Hindlimb muscle (tissue), 1 donor: ENCODE data around the gene E2F7. TPM values are rescaled to one million over a fixed set of nuclear protein-coding genes. Genes with fewer than 3 reads are reported as not detected.
"Not testable (repeated sequence)": the region's sequence is repeated elsewhere in the genome, so short reads cannot be mapped to it uniquely, and the experiment has no call there.

Source experiments
- DNase-seq: peaks from one replicate; pipeline ENCODE4 v3.0.0-alpha.2; 2013
- polyA plus RNA-seq: library from polyadenylated mRNA; unstranded; fragments of 120-200 nt; gene quantifications from one replicate; pipeline ENCODE4 v1.2.1, GENCODE V29; 2013; ENCODE audit not compliant: insufficient read length

The E2F7 gene, protein sequence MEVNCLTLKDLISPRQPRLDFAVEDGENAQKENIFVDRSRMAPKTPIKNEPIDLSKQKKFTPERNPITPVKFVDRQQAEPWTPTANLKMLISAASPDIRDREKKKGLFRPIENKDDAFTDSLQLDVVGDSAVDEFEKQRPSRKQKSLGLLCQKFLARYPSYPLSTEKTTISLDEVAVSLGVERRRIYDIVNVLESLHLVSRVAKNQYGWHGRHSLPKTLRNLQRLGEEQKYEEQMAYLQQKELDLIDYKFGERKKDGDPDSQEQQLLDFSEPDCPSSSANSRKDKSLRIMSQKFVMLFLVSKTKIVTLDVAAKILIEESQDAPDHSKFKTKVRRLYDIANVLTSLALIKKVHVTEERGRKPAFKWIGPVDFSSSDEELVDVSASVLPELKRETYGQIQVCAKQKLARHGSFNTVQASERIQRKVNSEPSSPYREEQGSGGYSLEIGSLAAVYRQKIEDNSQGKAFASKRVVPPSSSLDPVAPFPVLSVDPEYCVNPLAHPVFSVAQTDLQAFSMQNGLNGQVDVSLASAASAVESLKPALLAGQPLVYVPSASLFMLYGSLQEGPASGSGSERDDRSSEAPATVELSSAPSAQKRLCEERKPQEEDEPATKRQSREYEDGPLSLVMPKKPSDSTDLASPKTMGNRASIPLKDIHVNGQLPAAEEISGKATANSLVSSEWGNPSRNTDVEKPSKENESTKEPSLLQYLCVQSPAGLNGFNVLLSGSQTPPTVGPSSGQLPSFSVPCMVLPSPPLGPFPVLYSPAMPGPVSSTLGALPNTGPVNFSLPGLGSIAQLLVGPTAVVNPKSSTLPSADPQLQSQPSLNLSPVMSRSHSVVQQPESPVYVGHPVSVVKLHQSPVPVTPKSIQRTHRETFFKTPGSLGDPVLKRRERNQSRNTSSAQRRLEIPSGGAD
- 3.6 TPM for polyA plus RNA-seq

DNA sequence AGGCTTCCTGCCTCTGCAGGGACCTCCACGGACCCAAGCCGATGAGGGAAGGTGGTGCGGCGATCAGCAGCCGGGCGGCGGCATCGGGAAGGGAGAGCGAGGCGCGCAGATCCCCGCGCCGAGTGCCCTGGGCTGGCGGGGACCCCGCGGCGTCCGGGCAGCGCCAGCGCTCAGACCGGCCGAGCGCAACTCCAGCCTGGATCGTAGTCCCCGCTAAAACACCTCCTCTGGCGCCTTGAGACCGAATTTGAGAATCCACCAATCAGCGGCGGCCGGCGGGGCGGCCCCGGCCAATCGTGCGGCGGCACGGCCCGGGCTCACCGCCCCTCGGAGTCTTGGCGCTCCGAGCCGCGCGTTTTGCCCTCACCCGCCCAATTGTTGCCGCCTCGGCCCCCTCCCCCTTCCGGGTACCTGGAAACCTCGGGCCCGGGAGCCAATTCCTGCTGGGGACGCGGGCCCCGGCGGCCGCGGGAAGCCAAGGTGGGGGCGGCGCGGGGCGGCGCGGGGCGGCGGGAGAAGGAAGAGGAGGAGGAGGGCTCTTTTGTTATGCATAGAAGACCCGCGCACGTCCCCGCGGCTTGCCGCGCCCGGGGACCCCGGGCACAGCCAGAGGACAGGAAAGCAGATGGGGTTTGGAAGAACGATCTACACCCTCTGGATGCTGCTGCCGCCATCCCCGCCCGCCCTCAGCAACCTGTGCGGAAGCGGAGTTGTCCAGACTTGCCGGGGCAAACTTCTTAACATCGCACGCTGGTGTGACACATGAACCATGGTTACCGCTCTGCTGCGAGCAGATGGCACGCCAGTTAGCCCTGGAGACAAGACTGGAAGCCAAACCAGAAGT lies at the start of gene E2F7:
Gene E2F7, minus strand, starts transcription at position 209 of the 844 bp plus-strand sequence. CDS start 934 bp downstream, outside the sequence.
- peak; percentile 89 for DNase-seq

DNA sequence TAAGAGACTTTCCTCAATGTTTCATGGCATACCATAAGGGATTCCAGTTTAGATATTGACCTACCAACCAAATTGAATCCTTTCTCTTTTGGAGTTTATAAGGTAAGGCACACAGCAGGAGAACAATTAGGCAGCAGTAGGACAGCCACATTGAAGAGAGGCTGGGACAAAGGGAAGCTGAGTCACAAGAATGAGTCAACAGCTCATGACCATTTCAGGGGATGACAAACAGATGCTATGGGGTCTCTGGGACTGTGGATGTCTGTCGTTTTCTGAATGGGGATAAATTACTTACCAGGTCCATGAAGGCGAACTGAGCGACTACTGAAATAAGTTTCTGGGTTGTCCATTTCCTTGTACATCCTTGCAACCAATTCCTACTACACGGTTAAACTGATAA lies 48.6 kb upstream of the E2F7 start:
- DNase-seq: no peak

DNA sequence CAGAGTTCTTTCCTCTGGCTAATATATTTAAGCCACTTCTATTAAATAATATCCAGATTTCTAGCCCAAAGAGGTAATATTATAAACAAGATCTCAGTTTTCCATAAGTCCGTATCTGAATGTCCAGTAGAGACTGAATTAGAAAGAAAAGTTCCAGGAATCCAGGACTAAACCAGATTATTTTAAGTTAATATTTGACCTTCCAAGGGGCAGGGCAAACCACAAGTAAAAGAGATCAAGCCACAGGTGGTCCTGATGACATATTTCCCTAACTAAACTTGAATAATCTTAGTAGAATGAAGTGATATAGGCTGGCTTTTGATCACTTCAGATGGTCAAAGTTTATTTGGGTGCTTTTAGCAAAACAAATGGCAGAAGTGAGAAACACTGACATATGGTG lies 43.3 kb upstream of the E2F7 start:
- DNase-seq: no peak

DNA sequence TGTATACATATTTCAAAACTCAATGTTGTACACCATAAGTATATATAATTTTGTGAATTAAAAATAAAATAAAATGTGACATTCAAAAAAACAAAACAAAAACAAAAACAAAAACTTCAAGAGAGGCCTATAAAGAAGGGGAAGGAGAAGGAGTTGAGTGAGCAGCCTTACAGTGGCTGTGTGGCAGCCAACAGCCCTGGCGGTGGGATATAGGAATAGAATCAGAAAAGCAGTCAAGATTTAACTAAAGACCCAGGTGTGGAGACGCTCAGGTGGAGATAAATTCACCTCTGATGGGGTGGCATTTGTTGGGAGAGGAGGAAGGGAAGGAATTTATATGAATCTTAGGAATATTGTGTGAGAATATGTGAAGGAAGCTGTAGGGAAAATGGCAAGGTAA lies 41.8 kb upstream of the E2F7 start:
- DNase-seq: no peak

DNA sequence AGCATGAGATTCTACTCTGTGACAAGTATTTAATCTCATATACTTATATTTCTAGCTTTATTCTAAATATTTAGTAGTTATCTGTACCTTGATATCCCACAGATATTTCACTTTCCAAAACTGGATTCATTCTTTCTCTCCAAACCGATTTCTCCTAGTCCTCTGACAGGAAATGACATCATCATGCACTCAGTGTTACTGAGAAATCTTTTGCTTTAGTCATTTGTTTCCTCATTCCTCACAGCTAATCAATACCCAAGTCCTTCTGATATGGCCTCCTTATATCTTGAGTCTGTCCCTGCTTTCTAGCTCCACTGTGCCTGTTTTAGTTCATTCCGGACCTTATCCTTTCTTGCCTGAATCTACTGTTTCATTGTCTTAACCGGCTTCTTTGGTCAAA lies 39.4 kb upstream of the E2F7 start:
- no peak for DNase-seq

DNA sequence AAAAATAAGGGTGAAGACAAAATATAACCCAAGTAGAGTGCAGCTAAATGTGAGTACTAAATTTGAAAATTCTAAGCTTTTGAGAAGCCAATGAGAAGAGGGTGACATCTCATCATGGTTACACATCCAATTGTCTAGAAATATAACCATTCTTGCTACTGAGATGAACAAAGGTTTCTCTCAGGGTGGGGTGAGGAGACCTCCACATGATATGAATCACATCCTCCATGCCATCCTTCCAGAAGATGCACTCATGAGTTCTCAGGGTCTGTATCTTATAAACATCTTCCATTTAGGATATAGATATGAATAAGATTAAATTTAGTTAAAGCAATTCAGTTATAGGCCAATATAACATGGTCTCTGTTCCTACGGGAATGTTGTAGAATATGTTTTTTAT lies 38.9 kb upstream of the E2F7 start:
- no peak for DNase-seq

DNA sequence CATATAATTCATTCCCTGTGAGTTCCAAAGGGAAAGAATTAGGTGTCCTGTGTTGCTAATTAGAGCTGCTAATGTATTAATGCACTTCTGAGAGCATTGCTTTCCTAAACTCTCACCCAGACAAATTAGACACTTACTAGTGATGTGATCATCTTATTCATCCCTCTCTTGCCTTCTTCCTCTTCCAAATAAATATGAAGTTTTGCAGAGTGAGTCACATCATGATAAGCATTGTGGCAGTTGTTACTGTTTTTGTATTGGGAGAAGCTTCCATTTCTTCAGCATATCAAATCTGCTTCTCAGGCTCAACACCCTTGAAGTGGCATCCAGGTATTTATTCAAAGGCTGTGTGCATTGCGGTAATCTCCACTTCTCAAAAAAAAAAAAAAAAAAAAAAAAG lies 37.3 kb upstream of the E2F7 start:
- DNase-seq: no peak

DNA sequence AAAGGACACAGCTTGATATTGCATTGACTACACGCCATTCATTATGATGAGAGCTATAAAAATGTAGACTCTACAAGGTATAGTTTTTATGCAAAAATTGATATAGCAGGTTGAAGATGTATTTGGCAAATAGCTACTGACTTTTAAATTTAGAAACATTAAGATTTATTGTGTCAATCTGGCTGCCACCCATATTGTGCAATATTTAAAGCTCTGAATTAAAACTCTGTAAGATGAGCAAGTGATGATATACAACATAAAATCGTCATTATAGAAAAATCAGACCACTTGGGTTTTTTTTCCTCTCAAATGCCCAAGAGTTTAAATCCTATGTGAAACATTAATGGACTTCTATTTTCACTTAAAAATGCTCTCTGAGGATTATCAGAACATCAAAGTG lies 36.8 kb upstream of the E2F7 start:
- no peak for DNase-seq

DNA sequence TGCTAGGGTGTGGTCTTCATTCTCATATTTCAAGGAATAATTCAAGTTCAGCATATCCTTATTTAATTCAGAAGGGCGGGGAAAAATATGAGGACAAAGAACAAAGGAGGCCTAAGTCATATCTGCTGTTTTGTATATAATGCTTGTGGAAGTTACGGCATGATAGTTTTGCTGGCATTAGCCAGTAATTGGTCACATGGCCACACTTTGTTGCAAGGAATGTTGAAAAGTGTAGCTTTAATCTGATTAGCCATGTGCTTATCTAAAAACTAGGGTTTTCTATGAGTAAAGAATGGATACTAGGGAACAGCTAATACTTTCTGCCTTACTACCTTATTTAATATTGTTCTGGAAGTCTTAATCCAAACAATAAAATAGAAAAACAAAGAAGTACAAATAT lies 34.4 kb upstream of the E2F7 start:
- DNase-seq: no peak

DNA sequence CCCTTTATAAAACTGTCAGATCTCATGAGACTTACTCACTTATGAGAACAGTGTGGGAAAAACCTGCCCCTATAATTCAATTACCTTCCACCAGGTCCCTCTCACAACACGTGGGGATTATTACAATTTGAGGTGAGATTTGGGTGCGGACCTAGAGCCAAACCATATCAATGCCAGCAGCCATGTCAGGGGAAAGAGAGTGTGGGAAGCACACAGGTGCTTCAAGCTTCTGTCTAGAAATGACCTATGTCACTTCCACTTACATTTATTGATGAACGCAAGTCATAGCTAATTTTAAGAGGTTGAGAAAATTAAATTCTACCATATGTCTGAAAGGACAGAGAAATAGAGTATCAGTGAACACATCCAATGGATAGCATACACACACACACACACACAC lies 32.5 kb upstream of the E2F7 start:
- DNase-seq: no peak

DNA sequence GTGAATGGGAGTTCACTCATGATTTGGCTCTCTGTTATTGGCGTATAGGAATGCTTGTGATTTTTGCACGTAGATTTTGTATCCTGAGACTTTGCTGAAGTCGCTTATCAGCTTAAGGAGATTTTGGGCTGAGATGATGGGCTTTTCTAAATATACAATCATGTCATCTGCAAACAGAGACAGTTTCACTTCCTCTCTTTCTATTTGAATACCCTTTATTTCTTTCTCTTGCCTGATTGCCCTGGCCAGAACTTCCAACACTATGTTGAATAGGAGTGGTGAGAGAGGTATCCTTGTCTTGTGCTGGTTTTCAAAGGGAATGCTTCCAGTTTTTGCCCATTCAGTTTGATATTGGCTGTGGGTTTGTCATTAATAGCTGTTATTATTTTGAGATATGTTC lies 26.9 kb upstream of the E2F7 start:
- not testable (repeated sequence) for DNase-seq

DNA sequence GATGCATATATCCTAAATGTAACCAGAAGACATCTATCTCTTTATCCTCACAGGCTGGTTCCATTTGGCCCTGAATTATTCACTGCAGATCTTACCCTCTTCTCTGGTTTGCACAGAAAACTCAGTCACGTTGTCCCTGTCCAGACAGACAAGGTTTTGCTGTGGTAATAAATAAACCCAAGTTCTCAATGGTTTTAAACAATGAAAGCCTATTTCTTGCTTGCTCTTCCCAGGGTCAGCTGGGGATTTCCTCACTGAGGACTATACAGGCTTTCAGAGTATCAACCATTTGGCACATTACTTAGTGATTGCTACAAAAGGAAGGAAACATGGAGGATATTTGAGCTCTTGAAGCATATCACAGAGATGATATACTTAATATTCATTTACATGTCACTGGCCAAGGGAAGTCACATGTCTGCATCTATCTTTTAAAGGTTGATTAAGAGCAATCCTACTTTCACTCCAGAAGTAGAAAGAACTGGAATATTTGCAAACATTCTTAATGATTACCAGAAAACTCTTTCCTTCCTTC lies 24.4 kb upstream of the E2F7 start:
- no peak for DNase-seq

DNA sequence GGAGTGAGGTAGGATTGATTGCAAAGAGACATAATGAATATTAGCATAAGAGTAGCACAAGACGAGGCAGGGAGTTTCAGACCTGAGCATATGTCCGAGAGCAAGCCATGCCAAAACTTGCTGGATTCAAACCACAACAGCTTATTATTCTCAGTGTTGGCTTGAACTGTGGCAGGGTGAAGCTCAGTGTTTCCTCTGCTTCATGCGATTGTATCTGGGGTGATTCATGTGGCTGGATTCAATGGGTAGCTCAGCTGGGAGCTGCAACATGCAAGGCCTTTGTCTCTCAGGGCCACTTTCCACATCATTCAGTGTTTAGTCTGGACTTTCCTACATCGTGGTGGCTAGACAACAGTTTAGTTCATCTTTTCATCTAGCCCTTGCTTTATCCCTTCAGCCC lies 22.1 kb upstream of the E2F7 start:
- DNase-seq: no peak

DNA sequence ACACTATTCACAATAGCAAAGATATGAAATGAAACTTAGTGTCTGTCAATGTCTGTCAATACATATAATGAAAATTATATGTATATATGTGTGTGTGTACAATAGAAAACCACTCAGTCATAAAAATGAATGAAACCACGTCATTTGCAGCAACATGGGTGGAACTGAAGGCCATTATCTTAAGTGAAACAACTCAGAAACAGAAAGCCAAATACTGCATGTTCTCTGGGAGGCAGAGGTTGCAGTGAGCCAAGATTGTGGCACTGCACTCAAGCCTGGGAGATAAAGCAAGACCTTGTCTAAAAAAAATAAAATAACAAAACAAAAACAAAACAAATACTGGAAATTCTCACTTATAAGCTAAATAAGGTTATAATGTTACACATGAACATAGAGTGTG lies 16.7 kb upstream of the E2F7 start:
- no peak for DNase-seq

DNA sequence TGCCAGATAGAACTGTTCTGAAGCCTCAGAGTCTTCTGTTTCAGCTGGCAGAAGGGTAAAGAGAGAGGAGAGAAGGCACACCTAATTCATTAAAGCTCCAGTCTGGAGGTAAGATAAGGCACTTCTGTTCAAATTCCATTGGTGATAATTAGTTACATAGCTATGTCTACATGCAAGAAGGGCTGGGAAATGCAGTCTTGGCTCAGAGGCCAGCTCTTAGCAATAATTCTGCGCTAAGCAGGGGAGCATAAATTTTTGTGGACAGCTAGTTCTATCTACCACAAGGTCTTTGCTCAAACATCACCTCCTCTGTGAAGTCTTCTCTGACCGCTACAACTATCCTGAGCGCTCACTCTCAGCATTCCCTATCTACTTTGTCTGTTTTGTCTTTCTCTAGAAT lies 14.3 kb upstream of the E2F7 start:
- no peak for DNase-seq

DNA sequence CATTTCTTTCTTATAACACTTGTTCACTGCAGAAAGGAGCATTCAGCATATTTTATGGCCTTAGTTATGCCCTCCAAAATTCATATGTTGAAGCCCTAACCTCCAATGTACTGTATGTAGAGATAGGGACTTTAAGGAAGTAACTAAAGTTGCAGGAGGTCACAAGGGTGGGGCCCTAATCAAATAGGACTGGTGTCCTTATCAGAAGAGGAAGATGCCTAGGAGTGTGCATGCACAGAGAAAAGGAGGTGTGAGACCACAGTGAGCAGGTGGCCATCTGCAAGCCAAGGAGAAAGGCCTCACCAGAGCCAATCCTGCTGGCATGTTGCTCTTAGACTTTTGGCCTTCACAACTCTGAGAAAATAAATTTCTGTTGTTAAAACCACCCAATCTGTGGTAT lies 12.9 kb upstream of the E2F7 start:
- DNase-seq: no peak

DNA sequence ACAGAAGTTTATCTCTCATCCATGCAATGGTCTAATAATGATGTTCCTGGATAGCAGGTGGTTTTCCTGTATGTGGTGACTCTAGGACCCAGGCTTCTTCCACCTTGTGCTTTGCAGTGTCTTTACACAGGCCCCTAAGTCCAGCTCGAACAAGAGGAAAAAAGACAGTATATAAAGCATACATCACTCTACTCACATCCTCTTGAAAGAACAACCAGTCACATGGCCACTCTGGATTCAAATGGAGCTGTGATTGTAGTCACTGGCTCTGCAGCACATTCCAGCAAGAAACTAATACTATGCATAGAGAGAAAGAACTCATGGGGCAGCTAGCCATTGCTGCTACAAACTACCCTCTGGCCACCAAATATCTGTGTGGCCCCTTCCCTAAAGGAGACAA lies 11.5 kb upstream of the E2F7 start:
- no peak for DNase-seq

DNA sequence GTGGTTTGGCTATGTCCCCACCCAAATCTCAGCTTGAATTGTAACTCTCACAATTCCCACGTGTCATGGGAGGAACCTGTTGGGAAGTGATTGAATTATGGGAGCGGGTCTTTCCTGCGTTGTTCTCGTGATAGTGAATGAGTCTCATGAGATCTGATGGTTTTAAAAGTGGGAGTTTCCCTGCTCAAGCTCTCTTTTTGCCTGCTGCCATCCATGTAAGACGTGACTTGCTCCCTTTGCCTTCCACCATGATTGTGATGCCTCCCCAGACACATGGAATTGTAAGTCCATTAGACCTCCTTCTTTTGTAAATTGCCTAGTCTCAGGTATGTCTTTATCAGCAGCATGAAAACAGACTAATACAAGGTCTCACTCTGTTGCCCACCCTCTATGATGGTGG lies 8.5 kb upstream of the E2F7 start:
- DNase-seq: not testable (repeated sequence)

DNA sequence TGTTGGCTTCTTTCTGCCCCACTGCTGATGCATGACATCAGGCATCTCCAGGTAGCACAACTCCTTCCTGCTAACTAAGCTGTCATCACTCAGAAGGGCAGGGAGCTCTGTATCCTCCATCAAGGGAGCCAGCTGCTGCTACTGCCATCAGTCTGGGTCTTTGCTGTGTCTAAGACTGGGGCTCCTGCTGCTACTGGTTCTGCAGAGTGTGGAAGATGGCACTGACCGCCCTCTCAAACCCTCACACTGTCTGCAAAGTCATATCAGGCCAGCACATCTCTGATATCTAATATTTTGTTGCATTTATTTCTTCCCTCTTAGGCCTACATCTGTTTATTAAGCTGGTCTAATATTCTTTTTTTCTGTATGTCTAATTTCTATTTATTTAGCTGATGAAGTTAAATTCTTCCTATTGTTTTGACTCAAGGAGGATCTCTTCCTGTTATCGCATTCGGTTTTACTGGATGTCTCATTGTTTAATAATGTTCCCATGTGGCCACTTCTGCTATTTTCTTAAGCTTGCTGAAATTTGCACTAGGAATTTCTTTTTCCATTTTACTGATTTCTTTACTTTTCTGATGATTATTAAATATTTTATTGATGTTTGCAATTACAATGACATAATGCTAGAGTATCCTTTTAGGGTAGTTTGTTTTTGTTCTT lies 7.6 kb upstream of the E2F7 start:
- no peak for DNase-seq

DNA sequence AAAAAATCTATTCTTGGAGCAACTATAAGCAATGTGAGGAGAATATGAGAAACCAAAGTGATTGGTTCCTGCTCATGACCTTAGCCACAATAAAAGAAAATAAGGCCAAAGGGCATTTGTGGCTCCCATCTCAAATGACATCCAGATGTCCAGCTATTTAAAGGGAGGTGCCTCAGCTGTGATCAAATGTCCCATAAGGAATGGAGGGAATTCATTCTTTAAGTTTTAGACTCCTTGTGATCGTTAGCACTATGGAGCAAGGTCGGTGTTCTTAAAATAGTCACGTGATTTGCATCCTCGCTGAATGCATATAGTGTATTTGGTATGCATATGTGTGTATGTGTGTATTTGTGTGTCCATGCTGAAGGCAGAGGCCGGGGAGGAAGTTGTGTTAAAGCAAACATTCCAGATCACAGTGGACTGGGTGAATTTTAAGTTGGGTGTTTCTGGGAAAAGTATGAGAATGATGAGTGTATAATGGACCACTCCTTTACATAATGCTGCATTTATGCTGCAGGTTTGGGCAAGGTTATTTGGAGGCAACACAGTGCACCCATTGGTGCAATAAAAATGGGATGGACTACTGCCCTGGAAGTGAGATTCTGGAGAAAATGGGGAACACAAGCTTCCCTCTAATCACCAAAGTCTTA lies 5.6 kb upstream of the E2F7 start:
- DNase-seq: no peak

DNA sequence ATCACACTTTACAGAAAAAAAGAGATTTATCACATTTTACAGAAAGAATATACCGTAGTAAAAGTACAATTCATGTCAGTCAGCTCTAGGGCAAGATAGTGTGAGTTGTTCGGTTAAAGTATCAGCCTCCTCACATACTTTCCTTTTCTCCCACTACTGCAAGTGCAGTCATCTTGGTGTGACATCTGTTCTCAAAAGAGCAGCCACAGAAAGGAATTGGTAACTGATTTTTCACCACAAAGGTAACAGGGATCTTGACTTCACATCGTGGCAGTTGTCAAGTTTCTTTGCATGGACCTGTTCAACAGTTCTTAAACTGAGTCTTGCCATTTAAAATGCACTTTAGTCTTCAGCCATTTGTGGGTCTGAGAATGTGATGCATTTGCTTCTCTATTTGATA lies 5.0 kb upstream of the E2F7 start:
- no peak for DNase-seq
